SJSA1 (cell line): Measurements from ENCODE around the gene GPR171. TPM values are rescaled to one million over a fixed set of nuclear protein-coding genes. Genes with fewer than 3 reads are reported as not detected.

Experiments
- DNase-seq, 2 experiments: peaks; one replicate each; pipeline ENCODE4 v3.0.0-alpha.2; 2015 to 2020; ENCODE audit warnings: low spot score in 2 of 2, low read depth in 1 of 2
- H3K27ac ChIP-seq: fragments of 250-450 bp; sonication (Bioruptor Pico); 2 replicates; pipeline ENCODE4 v1.5.1; 2020; ENCODE audit warnings: mild to moderate bottlenecking, moderate library complexity
- H3K27me3 ChIP-seq: fragments of 250-450 bp; sonication (Bioruptor Pico); replicated peaks from 2 replicates; pipeline ENCODE4 v1.5.1; 2020; ENCODE audit warnings: mild to moderate bottlenecking, moderate library complexity
- H3K36me3 ChIP-seq: fragments of 250-450 bp; sonication (Bioruptor Pico); 2 replicates; pipeline ENCODE4 v1.5.1; 2020; ENCODE audit warnings: mild to moderate bottlenecking
- H3K4me1 ChIP-seq: fragments of 250-450 bp; sonication (Bioruptor Pico); replicated peaks from 2 replicates; pipeline ENCODE4 v1.6.1; 2021; ENCODE audit warnings: mild to moderate bottlenecking
- H3K4me3 ChIP-seq: fragments of 250-450 bp; sonication (Bioruptor Pico); 2 replicates; pipeline ENCODE4 v1.5.1; 2020; ENCODE audit warnings: mild to moderate bottlenecking
- H3K9me3 ChIP-seq: fragments of 250-450 bp; sonication (Bioruptor Pico); replicated peaks from 2 replicates; pipeline ENCODE4 v1.5.1; 2020; ENCODE audit warnings: mild to moderate bottlenecking
- total RNA-seq: library from RNA; depleted of rRNA; stranded (reverse); fragments of >200 nt; shearing (Covaris generic); gene quantifications from 2 replicates; pipeline ENCODE4 v1.2.3, GENCODE V29; 2014

Gene GPR171
- total RNA-seq, 1 experiment from 2014 or later, result not detected

GRCh38 chr3:151225040-151225975 is 22.3 kb upstream of the GPR171 start:
- H3K4me1 ChIP-seq, result peaks cover 22% of the 10 kb centered on the region
- H3K27ac ChIP-seq, result no peak overlapping the region
- H3K36me3 ChIP-seq, result no peaks in the 10 kb centered on the region
- no peaks in the 10 kb centered on the region for H3K27me3 ChIP-seq
- H3K4me3 ChIP-seq, result no peak overlapping the region
- DNase-seq, result no peak
- no peaks in the 10 kb centered on the region for H3K9me3 ChIP-seq

- DNase-seq, result no peak
- Histone ChIP-seq H3K27ac (no peak overlapping the region), H3K9me3 (no peaks in the 10 kb centered on the region), H3K36me3 (no peaks in the 10 kb centered on the region), H3K4me3 (no peak overlapping the region), H3K4me1 (peaks cover 22% of the 10 kb centered on the region), H3K27me3 (no peaks in the 10 kb centered on the region)
Observed at GRCh38 chr3:151224268-151224866, 21.4 kb upstream of the GPR171 start.

- DNase-seq, result peak in 1 of 2 experiments; percentile 6
- Histone ChIP-seq H3K27me3 (no peaks in the 10 kb centered on the region; the same call in 1 of the 2 replicates), H3K36me3 (no peaks in the 10 kb centered on the region), H3K9me3 (no peaks in the 10 kb centered on the region), H3K4me3 (no peak overlapping the region), H3K27ac (no peak overlapping the region), H3K4me1 (no peaks in the 10 kb centered on the region)
Observed at GRCh38 chr3:151219056-151219455, 16.0 kb upstream of the GPR171 start.

GRCh38 chr3:151218136-151218535 is 15.1 kb upstream of the GPR171 start:
- no peaks in the 10 kb centered on the region for H3K36me3 ChIP-seq
- H3K4me1 ChIP-seq, result no peaks in the 10 kb centered on the region
- H3K27me3 ChIP-seq, result no peaks in the 10 kb centered on the region; the same call in 1 of the 2 replicates
- no peak overlapping the region for H3K4me3 ChIP-seq
- no peaks in the 10 kb centered on the region for H3K9me3 ChIP-seq
- no peak for DNase-seq
- H3K27ac ChIP-seq, result no peak overlapping the region

GRCh38 chr3:151216641-151217607 is 13.9 kb upstream of the GPR171 start:
- no peak for DNase-seq
- Histone ChIP-seq H3K27ac (no peak overlapping the region), H3K36me3 (no peaks in the 10 kb centered on the region), H3K4me1 (no peaks in the 10 kb centered on the region), H3K4me3 (no peak overlapping the region), H3K9me3 (no peaks in the 10 kb centered on the region), H3K27me3 (no peaks in the 10 kb centered on the region; the same call in 1 of the 2 replicates)

GRCh38 chr3:151214459-151214858 is 11.4 kb upstream of the GPR171 start:
- Histone ChIP-seq H3K4me3 (no peak overlapping the region), H3K27me3 (no peaks in the 10 kb centered on the region; the same call in 1 of the 2 replicates), H3K27ac (no peak overlapping the region), H3K9me3 (no peaks in the 10 kb centered on the region), H3K4me1 (peaks cover 3% of the 10 kb centered on the region; the same call in 1 of the 2 replicates), H3K36me3 (no peaks in the 10 kb centered on the region)
- DNase-seq, result no peak

GRCh38 chr3:151213881-151214280 is 10.9 kb upstream of the GPR171 start:
- Histone ChIP-seq H3K4me1 (peaks cover 3% of the 10 kb centered on the region; the same call in 1 of the 2 replicates), H3K27me3 (no peaks in the 10 kb centered on the region; the same call in 1 of the 2 replicates)
- no peak for DNase-seq

GRCh38 chr3:151213151-151213550 is 10.1 kb upstream of the GPR171 start:
- no peak for DNase-seq
- Histone ChIP-seq H3K27me3 (no peaks in the 10 kb centered on the region; the same call in 1 of the 2 replicates), H3K36me3 (no peaks in the 10 kb centered on the region), H3K4me3 (no peak overlapping the region), H3K27ac (no peak overlapping the region), H3K4me1 (peaks cover 3% of the 10 kb centered on the region; the same call in 1 of the 2 replicates), H3K9me3 (no peaks in the 10 kb centered on the region)

More at GRCh38 chr3:151213881-151214280, 10.9 kb upstream of the GPR171 start:
- no peak overlapping the region for H3K4me3 ChIP-seq
- H3K27ac ChIP-seq, result no peak overlapping the region
- H3K9me3 ChIP-seq, result no peaks in the 10 kb centered on the region
- H3K36me3 ChIP-seq, result no peaks in the 10 kb centered on the region

GRCh38 chr3:151210676-151211381 is 7.8 kb upstream of the GPR171 start:
- no peak overlapping the region for H3K4me3 ChIP-seq
- no peaks in the 10 kb centered on the region for H3K9me3 ChIP-seq
- peaks cover 3% of the 10 kb centered on the region; the same call in 1 of the 2 replicates for H3K4me1 ChIP-seq
- DNase-seq, result no peak
- no peaks in the 10 kb centered on the region; the same call in 1 of the 2 replicates for H3K27me3 ChIP-seq
- H3K27ac ChIP-seq, result no peak overlapping the region
- H3K36me3 ChIP-seq, result no peaks in the 10 kb centered on the region

GRCh38 chr3:151209654-151210053 is 6.6 kb upstream of the GPR171 start:
- Histone ChIP-seq H3K4me1 (peaks cover 3% of the 10 kb centered on the region; the same call in 1 of the 2 replicates), H3K4me3 (no peak overlapping the region), H3K36me3 (no peaks in the 10 kb centered on the region), H3K9me3 (no peaks in the 10 kb centered on the region), H3K27ac (no peak overlapping the region), H3K27me3 (peaks cover 4% of the 10 kb centered on the region; the same call in 1 of the 2 replicates)
- no peak for DNase-seq

GRCh38 chr3:151206201-151206600 is 3.2 kb upstream of the GPR171 start:
- Histone ChIP-seq H3K4me1 (peaks cover 3% of the 10 kb centered on the region; the same call in 1 of the 2 replicates), H3K9me3 (no peaks in the 10 kb centered on the region), H3K36me3 (no peaks in the 10 kb centered on the region), H3K27ac (no peak overlapping the region), H3K27me3 (peaks cover 11% of the 10 kb centered on the region), H3K4me3 (no peak overlapping the region)
- no peak for DNase-seq

GRCh38 chr3:151205482-151205881 is 2.5 kb upstream of the GPR171 start:
- H3K4me3 ChIP-seq, result no peak overlapping the region
- H3K36me3 ChIP-seq, result no peaks in the 10 kb centered on the region
- no peak overlapping the region for H3K27ac ChIP-seq
- peaks cover 17% of the 10 kb centered on the region for H3K27me3 ChIP-seq
- peaks cover 3% of the 10 kb centered on the region; the same call in 1 of the 2 replicates for H3K4me1 ChIP-seq
- no peak for DNase-seq
- no peaks in the 10 kb centered on the region for H3K9me3 ChIP-seq
